Fibroblast of lung (primary cell): Measurements from ENCODE around the gene TOMT. TPM values are rescaled to one million over a fixed set of nuclear protein-coding genes. Genes with fewer than 3 reads are reported as not detected.

Source experiments
- DNase-seq, 2 donors: peaks; one replicate each; pipeline versions ENCODE4 v3.0.0 to v3.0.0-alpha.2; 2010; ENCODE audit warnings: low read depth in 2 of 2
- H2AFZ ChIP-seq: 2 replicates; pipeline ENCODE4 v1.5.1; 2012; ENCODE audit warnings: low read length, control low read depth, inconsistent platforms
- H3K27ac ChIP-seq: 2 replicates; pipeline ENCODE4 v1.5.1; 2011; ENCODE audit warnings: low read length, control low read depth; ENCODE audit not compliant: insufficient read depth
- H3K27me3 ChIP-seq: 2 replicates; pipeline ENCODE4 v1.5.1; 2011; ENCODE audit warnings: mild to moderate bottlenecking, low read length; ENCODE audit not compliant: control insufficient read depth, insufficient read depth
- H3K36me3 ChIP-seq: 2 replicates; pipeline ENCODE4 v1.5.1; 2011; ENCODE audit warnings: low read length; ENCODE audit not compliant: control insufficient read depth, insufficient read depth
- H3K4me1 ChIP-seq: 2 replicates; pipeline ENCODE4 v1.5.1; 2011; ENCODE audit warnings: low read length; ENCODE audit not compliant: control insufficient read depth, insufficient read depth; ENCODE audit errors: extremely low read depth
- H3K4me2 ChIP-seq: 2 replicates; pipeline ENCODE4 v1.5.1; 2011; ENCODE audit warnings: low read length, control low read depth; ENCODE audit not compliant: insufficient read depth; ENCODE audit errors: extremely low read depth
- H3K4me3 ChIP-seq, 4 experiments: fragments of 200-600 bp in 1 of 4; sonication (generic) in 1 of 4; replicated peaks in 1 of 4; 2 replicates each; pipeline ENCODE4 v1.5.1; 2011 to 2016; ENCODE audit warnings: low read length in 4 of 4, low read depth in 3 of 4, mild to moderate bottlenecking in 3 of 4, control low read depth in 2 of 4, inconsistent platforms in 1 of 4, mixed read lengths in 1 of 4; ENCODE audit not compliant: insufficient read depth in 1 of 4; ENCODE audit errors: control extremely low read depth in 1 of 4
- H3K79me2 ChIP-seq: 2 replicates; pipeline ENCODE4 v1.5.1; 2012; ENCODE audit warnings: mild to moderate bottlenecking, low read length, inconsistent platforms; ENCODE audit not compliant: control insufficient read depth, insufficient read depth
- H3K9ac ChIP-seq: 2 replicates; pipeline ENCODE4 v1.5.1; 2011; ENCODE audit warnings: mild to moderate bottlenecking, low read length, control low read depth; ENCODE audit not compliant: insufficient read depth
- H3K9me3 ChIP-seq: 2 replicates; pipeline ENCODE4 v1.5.1; 2012; ENCODE audit warnings: low read depth, low read length; ENCODE audit not compliant: control insufficient read depth, insufficient read depth
- H4K20me1 ChIP-seq: 2 replicates; pipeline ENCODE4 v1.5.1; 2011; ENCODE audit warnings: low read length; ENCODE audit not compliant: control insufficient read depth, insufficient read depth; ENCODE audit errors: extremely low read depth
- CTCF ChIP-seq, 2 donors: IDR thresholded peaks in 1 of 2; conservative IDR thresholded peaks in 1 of 2; 1 replicate in 1 of 2; 2 replicates in 1 of 2; pipeline ENCODE4 v1.5.1; 2011 to 2012; ENCODE audit warnings: low read length in 2 of 2, control low read depth in 1 of 2, inconsistent platforms in 1 of 2, low read depth in 1 of 2, mild to moderate bottlenecking in 1 of 2
- EZH2 ChIP-seq: IDR thresholded peaks from 2 replicates; pipeline ENCODE4 v1.5.1; 2012; ENCODE audit warnings: low read length, control low read depth, mild to moderate bottlenecking; ENCODE audit errors: missing control alignments
- polyA plus RNA-seq, 2 donors: library from polyadenylated mRNA; depleted of rRNA in 1 of 2; stranded (reverse) in 1 of 2; unstranded in 1 of 2; fragments of >200 nt; gene quantifications; 2 replicates each; pipeline ENCODE4 v1.2.1, GENCODE V29; 2011 to 2012; ENCODE audit warnings: missing spikeins in 1 of 2
- total RNA-seq: library from RNA; depleted of rRNA; stranded (reverse); fragments of >200 nt; gene quantifications from 2 replicates; pipeline ENCODE4 v1.2.1, GENCODE V29; 2014

The TOMT gene
- total and polyA plus RNA-seq, 2 donors (not counting 1 experiment from before 2014, with no cell fraction given): not detected

DNA sequence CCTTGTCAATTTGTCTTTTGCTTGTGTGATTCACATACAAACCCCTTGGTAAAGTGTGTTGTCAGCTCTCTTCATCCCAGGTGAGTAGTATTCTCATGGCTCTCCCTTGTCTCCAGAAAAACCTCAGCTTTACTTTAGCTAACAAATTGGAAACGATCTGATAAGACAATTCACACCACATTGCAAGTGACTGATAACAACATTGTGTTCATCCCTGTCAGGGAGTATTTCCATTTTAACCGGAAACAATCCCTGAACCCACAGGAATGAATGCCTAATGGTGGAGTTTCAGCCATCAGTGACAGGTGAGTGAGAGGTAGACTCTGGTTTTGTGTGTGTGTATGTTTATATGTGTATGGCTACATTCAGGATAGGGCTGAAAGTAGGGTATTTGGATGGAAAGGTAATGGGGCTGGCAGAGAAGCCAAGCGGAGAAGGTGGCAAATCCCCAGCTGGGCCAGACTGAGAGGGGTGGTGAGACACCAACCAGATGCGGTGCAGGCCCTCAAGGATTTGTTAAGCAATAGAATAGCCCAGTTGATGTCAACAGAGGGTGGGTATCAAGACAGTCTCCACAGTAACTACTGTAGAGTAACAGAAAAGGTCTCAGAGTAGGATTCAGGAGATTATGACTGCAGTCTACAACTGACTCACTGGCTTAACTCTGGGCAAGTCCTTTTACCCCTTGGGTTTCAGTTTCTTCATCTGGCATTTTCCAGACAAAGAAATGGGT lies 17.5 kb upstream of the TOMT start:
- Histone ChIP-seq H3K4me1 (no peaks in the 10 kb centered on the region), H3K27ac (no peak overlapping the region), H3K79me2 (no peaks in the 10 kb centered on the region), H3K4me3 (no peak overlapping the region), H3K4me2 (no peak overlapping the region), H3K27me3 (no peaks in the 10 kb centered on the region), H2AFZ (no peak overlapping the region), H3K36me3 (peaks cover 6% of the 10 kb centered on the region), H3K9me3 (no peaks in the 10 kb centered on the region), H4K20me1 (no peaks in the 10 kb centered on the region), H3K9ac (no peak overlapping the region)
- no peak for DNase-seq
- TF ChIP-seq CTCF (conservative IDR thresholded peaks at IDR 0.05 in 1 of 2, IDR thresholded peaks at IDR 0.05 in 1 of 2; ENCODE audit: low read depth in 1 of 2, low read length in 2 of 2): no peak
- no peak for TF ChIP-seq EZH2

DNA sequence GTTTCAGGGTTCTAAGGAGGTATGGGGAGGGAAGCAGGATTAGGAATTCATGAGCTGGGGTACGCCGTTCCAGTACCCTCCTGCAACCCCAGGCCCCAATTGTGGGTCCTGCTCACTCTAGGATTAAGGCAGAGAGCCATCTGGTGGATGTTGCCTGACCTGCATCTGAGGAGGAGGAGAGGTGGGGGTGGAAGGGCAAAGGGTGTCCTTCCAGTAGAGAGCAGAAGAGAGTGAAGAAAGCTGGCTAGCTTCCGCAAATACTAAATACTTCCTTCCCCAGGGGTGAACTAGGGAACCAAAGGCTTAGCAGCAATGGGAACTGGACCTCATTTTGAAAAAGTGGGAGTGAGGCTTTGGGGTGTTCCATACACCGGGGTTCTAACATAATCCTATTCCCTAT lies 14.4 kb upstream of the TOMT start:
- no peak overlapping the region for H3K27ac ChIP-seq
- peak; percentile 41 to 73 for DNase-seq

GRCh38 chr11:72098741-72099140 lies 7.0 kb upstream of the TOMT start:
- peaks cover 16% of the 10 kb centered on the region for H3K4me1 ChIP-seq
- no peak overlapping the region for H3K27ac ChIP-seq
- TF ChIP-seq CTCF (conservative IDR thresholded peaks at IDR 0.05 in 1 of 2, IDR thresholded peaks at IDR 0.05 in 1 of 2; ENCODE audit: low read depth in 1 of 2, low read length in 2 of 2) (no peak), EZH2 (no peak)
- peaks cover 40% of the 10 kb centered on the region for H3K79me2 ChIP-seq
- DNase-seq: no peak
- no peaks in the 10 kb centered on the region for H4K20me1 ChIP-seq
- H3K36me3 ChIP-seq: peaks cover 23% of the 10 kb centered on the region
- no peak overlapping the region for H3K4me3 ChIP-seq
- H3K9me3 ChIP-seq: no peaks in the 10 kb centered on the region
- H2AFZ ChIP-seq: no peak overlapping the region
- H3K4me2 ChIP-seq: no peak overlapping the region
- H3K27me3 ChIP-seq: no peaks in the 10 kb centered on the region
- no peak overlapping the region for H3K9ac ChIP-seq

More for the DNA sequence above, 14.4 kb upstream of the TOMT start:
- no peaks in the 10 kb centered on the region for H3K27me3 ChIP-seq
- no peaks in the 10 kb centered on the region for H3K4me1 ChIP-seq
- H4K20me1 ChIP-seq: no peaks in the 10 kb centered on the region
- H3K79me2 ChIP-seq: no peaks in the 10 kb centered on the region
- H3K4me2 ChIP-seq: no peak overlapping the region
- peaks cover 7% of the 10 kb centered on the region for H3K36me3 ChIP-seq
- H3K9me3 ChIP-seq: no peaks in the 10 kb centered on the region
- no peak overlapping the region for H3K9ac ChIP-seq
- no peak overlapping the region for H3K4me3 ChIP-seq
- no peak overlapping the region for H2AFZ ChIP-seq
- TF ChIP-seq EZH2 (no peak), CTCF (conservative IDR thresholded peaks at IDR 0.05 in 1 of 2, IDR thresholded peaks at IDR 0.05 in 1 of 2; ENCODE audit: low read depth in 1 of 2, low read length in 2 of 2) (peak; percentile 90 to 93)
